ENCODE measurements around the gene R3HCC1L. TPM values are rescaled to one million over a fixed set of nuclear protein-coding genes. Genes with fewer than 3 reads are reported as not detected.

R3HCC1L gene
- total and polyA plus RNA-seq, 11 donors = 4.0 to 8.6 (median 5.2) TPM

DNA sequence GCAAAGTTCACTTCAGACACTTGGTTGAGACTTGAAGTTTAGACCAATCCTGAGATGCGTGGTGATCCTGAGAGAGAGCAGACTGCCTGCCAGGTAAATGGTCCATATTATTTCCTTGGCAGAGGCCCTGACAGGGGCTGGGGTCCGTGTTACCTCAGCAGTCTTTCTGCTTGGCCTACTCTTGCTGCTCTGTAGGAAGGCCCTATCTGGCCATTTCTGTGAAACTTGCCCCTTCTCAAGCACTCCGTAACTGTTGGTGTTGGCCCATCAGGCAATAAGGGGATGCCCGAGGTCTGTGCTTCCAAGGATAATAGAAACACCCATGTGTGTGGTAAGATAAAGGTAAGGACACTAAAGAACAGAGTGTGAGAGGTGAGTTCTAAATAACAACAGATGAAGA is 113.6 kb downstream of the R3HCC1L start:
- no peak for TF ChIP-seq POLR2A (IDR thresholded peaks at IDR 0.05)
- TF ChIP-seq, protein P1, sequence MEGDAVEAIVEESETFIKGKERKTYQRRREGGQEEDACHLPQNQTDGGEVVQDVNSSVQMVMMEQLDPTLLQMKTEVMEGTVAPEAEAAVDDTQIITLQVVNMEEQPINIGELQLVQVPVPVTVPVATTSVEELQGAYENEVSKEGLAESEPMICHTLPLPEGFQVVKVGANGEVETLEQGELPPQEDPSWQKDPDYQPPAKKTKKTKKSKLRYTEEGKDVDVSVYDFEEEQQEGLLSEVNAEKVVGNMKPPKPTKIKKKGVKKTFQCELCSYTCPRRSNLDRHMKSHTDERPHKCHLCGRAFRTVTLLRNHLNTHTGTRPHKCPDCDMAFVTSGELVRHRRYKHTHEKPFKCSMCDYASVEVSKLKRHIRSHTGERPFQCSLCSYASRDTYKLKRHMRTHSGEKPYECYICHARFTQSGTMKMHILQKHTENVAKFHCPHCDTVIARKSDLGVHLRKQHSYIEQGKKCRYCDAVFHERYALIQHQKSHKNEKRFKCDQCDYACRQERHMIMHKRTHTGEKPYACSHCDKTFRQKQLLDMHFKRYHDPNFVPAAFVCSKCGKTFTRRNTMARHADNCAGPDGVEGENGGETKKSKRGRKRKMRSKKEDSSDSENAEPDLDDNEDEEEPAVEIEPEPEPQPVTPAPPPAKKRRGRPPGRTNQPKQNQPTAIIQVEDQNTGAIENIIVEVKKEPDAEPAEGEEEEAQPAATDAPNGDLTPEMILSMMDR (IDR thresholded peaks at IDR 0.05) = no peak
- H3K4me1 ChIP-seq = peaks cover 0 to 4% (median 0%) of the 10 kb centered on the region in 12 donors
- DNase-seq (no peak), ATAC-seq (no peak)
- intact Hi-C loops (cut with DNase I) = loop anchor here in 1 of 10 donors (5.0 kb wide), 1 partner anchor 64 kb away; no protein-coding TSS in a partner anchor
- 92 to 95% (median 93%) methylated on average over 4 of the region's 4 CpGs for WGBS, 4 donors
- peaks cover 0 to 86% (median 63%) of the 10 kb centered on the region in 9 donors for H3K36me3 ChIP-seq
- H3K4me3 ChIP-seq = no peak overlapping the region
- H3K9me3 ChIP-seq = no peaks in the 10 kb centered on the region
- no peak overlapping the region for H3K27ac ChIP-seq
- H3K27me3 ChIP-seq = no peaks in the 10 kb centered on the region

DNA sequence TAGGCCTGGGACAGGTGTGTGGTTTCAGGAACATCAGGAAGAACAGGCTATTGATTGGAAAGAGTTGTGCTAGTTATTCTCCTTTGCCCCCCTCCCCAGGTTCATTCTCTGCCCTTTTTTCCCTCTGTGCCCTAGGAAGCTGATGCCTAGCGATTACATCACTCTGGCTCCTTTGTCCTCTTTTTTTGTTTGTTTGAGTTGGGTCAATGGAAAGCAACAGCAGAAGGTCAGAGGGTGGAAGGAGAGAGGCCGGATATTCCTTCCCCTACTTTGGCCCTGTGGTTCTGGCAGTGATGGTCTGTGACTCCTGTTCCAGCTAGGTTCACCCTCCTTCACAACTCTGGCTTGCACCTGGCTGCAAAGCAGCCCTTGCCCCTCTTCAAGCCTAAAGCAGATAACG is 114.7 kb downstream of the R3HCC1L start:
- ATAC-seq = no peak
- H3K4me1 ChIP-seq = peaks cover 0 to 4% (median 0%) of the 10 kb centered on the region in 12 donors
- H3K27ac ChIP-seq = no peak overlapping the region
- intact Hi-C loops (cut with DNase I) = loop anchor here in 1 of 10 donors (5.0 kb wide), 1 partner anchor 63 kb away; no protein-coding TSS in a partner anchor
- H3K9me3 ChIP-seq = no peaks in the 10 kb centered on the region
- no peaks in the 10 kb centered on the region for H3K27me3 ChIP-seq
- no peak overlapping the region for H3K4me3 ChIP-seq
- peaks cover 0 to 81% (median 57%) of the 10 kb centered on the region in 9 donors for H3K36me3 ChIP-seq
- 90 to 95% (median 92%) methylated on average over 3 of the region's 3 CpGs for WGBS, 4 donors
- no peak for TF ChIP-seq POLR2A (IDR thresholded peaks at IDR 0.05)
- TF ChIP-seq, protein P1 (IDR thresholded peaks at IDR 0.05) = no peak
- DNase-seq = no peak

DNA sequence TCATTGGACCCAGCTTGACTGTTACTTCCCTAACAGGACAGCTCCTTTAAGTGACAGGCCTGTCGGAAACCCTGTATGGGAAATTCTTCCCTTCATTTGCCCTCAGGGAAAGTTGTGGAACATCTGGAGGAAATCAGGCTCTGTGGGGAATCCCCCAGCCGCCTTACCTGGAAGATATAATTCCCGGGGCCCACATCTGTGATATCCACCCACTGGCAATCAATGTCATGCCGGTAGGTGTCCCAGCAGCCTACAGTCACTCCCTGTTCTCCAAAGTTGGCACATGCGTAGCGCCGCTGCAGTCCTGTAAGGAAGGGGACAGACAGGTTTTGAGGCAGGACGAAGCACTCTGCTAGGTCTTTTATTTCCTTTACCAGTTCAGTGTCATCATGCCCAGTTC is 116.9 kb downstream of the R3HCC1L start:
- Histone ChIP-seq H3K4me3 (no peak overlapping the region), H3K27ac (no peak overlapping the region), H3K9me3 (no peaks in the 10 kb centered on the region), H3K27me3 (no peaks in the 10 kb centered on the region), H3K36me3 (peaks cover 0 to 63% (median 37%) of the 10 kb centered on the region in 9 donors), H3K4me1 (peaks cover 0 to 4% (median 0%) of the 10 kb centered on the region in 12 donors)
- WGBS, 4 donors = 69 to 81% (median 78%) methylated on average over 8 of the region's 8 CpGs
- DNase-seq (no peak), ATAC-seq (no peak)
- TF ChIP-seq POLR2A (IDR thresholded peaks at IDR 0.05) = no peak
- TF ChIP-seq, protein P1 (IDR thresholded peaks at IDR 0.05) = no peak
- intact Hi-C loops (cut with DNase I) = no loop called here

DNA sequence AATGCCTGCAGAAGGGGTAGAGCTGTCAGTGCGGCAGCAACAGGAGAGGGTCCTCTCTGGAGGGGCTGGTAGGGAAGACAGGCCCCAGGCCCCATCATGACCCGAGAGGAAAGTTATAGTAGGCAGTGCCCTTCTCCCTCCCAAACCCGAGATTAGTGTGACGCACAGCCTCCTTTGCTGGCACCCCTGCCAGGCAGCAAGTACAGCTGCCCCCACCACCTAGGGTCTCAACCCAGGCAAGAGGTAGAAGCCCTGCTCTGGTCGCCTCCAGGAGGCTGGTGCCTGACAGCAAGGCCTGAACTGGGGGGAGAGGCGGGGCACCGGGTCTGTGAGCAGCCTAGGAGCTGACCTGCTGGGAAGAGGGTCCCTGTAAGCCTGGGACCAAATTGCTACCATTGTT is 118.0 kb downstream of the R3HCC1L start:
- Histone ChIP-seq H3K36me3 (peaks cover 0 to 52% (median 27%) of the 10 kb centered on the region in 9 donors), H3K4me1 (no peaks in the 10 kb centered on the region), H3K27me3 (no peaks in the 10 kb centered on the region), H3K4me3 (no peak overlapping the region), H3K27ac (no peak overlapping the region), H3K9me3 (no peaks in the 10 kb centered on the region)
- no peak for TF ChIP-seq POLR2A (IDR thresholded peaks at IDR 0.05)
- TF ChIP-seq, protein P1 (IDR thresholded peaks at IDR 0.05) = no peak
- WGBS, 4 donors = 87 to 94% (median 89%) methylated on average over 7 of the region's 7 CpGs
- no peak for ATAC-seq
- intact Hi-C loops (cut with DNase I) = no loop called here
- DNase-seq = no peak
